ENCODE data around the gene KRT222.

Gene KRT222

DNA sequence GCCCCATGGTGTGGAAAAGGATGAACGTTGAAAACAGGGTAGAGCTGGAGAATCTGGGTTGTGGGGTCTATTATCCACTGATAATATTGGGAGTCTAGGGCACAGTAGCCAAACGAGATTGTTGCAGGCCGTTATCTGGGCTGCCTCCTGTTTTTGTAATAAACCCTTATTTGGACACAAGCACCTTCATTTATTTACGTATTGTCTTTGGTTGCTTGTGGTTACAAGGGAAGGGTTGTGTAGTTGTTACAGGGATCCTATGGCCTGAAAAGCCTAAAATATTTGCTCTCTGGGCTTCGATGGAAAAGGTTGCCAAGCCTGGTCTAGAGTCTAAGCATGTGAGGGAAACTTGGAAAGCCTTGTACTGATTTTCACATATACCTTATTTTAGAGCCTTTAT is 13.0 kb downstream of the KRT222 start:
- no peak for DNase-seq (ENCODE audit: low read depth)

GRCh38 chr17:40648384-40648968 is 16.5 kb downstream of the KRT222 start:
- no peak for DNase-seq (ENCODE audit: low read depth)

DNA sequence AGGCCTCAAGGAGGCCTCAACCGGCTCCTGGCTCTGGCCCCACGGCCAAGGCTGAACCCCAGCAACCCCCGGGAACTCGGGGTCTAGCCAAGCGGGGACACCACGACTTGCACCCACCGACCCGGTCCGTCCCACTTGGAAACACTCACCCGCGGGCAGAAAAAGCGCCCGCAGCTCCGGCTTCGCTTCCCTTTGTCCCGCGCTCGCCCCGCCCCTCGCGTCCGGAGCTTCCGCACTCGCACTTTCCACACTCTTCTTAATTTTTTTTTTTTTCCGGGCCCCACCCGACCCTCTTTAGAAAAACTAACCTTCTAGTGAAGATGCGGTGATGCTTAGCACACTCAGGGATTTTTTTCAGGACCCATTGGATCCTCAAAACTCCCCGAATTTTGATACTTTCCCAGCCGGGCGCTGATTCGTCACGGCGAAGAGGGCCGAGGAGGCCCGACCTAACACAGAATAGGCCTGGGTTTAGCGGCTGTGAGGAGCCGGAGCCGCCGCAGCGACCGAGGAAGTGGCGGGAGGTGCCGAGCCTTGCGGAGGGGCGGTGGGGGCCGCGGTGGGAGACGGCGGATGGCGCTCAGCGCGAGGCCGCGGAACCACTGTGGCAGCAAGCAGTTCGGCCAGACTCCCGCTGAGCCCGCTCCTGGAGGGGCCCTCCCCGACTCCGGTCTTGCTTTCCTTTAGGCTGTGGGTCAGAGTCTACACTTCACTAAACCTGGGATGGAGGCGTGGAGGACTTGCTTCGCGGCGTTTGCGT is 17.2 kb downstream of the KRT222 start, which contains the start of gene SMARCE1:
TSS of gene SMARCE1 (minus strand) at position 195 of the 760 bp plus-strand sequence. CDS start 2,016 bp downstream, outside the sequence.
- peak; percentile 49 for DNase-seq (ENCODE audit: low read depth)

GRCh38 chr17:40646791-40647623 is 18.0 kb downstream of the KRT222 start:
- DNase-seq (ENCODE audit: low read depth): peak; percentile 35

DNA sequence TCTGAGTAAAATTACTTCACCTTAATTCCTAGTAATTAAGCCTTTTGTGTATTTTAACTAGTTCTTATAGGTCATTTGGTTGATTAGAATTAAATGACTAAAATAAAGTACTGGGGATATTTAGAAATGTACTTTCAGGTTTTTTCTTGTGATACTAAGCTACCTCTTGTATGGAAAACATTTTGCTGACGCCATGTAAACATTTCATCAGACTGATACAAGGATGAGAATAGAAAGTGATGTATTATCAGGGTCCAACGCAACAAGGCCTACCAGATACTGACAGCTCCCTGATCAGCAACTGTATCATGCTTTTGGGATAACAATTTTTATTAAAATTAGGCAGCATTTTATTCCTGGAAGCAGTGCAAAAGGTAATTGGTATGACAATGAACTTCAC is 19.0 kb downstream of the KRT222 start:
- no peak for DNase-seq (ENCODE audit: low read depth)

- no peak for DNase-seq (ENCODE audit: low read depth)
Measured at GRCh38 chr17:40645291-40645690, 19.7 kb downstream of the KRT222 start.

- DNase-seq (ENCODE audit: low read depth): no peak
Measured at GRCh38 chr17:40637931-40638330, 27.0 kb downstream of the KRT222 start.

DNA sequence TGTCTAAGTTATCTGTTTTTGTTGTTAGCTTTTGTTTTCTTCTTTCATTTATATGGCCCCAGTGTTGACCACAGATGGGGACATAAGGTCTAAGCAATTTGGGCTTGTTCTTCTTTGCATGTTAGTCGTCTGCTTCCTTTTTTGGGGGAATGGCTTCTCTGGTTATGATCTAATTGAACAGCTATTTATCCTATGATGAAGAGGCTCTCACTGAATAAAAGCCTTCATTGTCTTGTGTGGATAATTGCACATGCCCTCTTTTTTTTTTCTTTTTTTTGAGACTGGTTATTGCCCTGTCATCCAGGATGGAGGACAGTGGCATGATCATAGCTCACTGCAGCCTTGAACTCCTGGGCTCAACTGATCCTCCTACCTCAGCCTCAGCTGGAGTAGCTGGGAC is 31.1 kb downstream of the KRT222 start:
- DNase-seq (ENCODE audit: low read depth): no peak

DNA sequence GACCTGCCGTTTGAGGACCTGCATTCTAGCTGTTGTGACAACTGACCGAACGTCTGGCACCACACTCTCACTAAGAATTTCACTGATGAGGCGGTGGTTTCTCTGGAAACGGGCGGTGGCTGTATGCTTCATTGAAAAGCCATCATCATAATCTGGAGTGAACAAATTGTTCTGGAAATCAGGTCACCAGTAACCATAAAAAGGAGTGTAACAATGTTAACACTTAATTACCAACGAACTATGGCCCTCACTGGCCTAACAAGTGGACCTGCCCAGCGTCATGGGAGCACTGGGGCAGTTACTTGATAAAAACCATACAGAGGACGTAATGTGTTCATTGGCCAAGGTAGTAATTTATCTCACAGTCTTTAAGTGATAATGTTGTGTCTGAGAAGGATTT is 32.8 kb downstream of the KRT222 start:
- no peak for DNase-seq (ENCODE audit: low read depth)

- DNase-seq (ENCODE audit: low read depth): no peak
Measured at GRCh38 chr17:40629842-40630241, 35.1 kb downstream of the KRT222 start.

- DNase-seq (ENCODE audit: low read depth): no peak
Measured at GRCh38 chr17:40625311-40625710, 39.7 kb downstream of the KRT222 start.

DNA sequence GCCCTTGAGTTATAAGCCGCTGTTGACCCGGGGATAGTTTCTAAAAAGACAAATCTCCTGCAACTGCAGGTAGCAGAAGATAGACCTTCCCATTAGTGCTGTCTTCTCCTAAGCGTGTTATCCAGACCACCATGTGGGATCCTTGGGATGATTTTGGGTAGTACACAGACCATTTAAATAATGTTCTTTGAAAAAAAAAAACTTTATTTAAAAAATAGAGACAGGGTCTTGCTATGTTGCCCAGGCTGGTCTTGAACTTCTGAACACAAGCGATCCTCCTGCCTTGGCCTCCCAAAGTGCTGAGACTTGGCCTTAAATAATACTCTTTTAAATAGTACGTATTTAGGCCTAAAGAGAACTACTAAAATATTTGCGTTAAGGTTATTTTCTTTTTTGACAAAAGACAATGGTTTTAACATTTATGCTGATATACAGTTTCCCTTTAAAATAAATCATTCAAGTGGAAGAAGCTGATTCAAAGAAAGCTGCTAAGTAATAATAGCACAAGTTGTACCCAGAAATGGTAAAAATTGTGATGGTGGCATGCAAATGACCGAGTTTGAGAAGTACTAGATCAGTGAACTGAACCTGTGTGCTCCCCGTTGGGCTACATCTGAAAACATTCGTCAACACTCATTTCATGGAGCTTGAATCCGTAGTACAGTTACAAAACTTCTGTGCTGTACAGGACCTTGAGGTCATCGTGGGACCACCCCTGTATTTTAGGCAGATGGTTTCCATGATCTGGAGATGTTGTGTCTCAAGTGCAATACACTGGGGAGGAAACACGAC is 41.4 kb downstream of the KRT222 start:
- no peak for DNase-seq (ENCODE audit: low read depth)

GRCh38 chr17:40622509-40622928 is 42.5 kb downstream of the KRT222 start:
- DNase-seq (ENCODE audit: low read depth): no peak

DNA sequence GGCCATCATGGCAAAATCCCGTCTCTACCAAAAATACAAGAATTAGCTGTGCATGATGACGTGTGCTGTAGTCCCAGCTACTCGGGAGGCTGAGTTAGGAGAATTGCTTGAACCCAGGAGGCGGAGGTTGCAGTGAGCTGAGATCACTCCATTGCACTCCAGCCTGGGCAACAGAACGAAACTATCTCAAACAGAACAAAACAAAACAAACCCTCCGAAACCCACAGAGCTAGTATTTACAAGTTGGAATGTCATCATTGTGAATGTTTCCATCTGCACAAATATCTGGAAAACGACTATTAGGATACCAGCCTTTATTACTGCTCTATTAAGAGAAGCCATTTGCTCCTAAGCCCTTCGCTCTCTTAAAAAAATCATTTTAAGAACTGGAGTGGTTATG is 43.4 kb downstream of the KRT222 start:
- peak; percentile 10 for DNase-seq (ENCODE audit: low read depth)

DNA sequence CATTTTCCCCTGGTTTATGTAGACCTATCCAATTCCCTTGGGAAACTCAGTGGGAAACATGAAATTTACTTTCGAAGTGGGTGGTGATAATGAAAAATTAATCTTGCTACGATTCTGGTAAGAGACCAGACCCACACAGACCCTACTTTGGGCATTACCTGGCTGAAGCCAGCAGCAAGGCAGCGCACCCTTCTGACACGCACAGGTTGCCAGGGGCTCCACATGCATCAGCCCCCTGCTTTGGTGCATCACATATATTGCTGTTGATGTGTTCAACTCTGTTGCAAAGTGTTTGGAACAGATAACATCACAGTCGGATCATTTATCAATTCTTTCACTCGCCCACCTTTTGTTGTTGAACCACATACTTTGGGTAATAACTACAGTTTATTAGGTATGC is 44.0 kb downstream of the KRT222 start:
- DNase-seq (ENCODE audit: low read depth): no peak

DNA sequence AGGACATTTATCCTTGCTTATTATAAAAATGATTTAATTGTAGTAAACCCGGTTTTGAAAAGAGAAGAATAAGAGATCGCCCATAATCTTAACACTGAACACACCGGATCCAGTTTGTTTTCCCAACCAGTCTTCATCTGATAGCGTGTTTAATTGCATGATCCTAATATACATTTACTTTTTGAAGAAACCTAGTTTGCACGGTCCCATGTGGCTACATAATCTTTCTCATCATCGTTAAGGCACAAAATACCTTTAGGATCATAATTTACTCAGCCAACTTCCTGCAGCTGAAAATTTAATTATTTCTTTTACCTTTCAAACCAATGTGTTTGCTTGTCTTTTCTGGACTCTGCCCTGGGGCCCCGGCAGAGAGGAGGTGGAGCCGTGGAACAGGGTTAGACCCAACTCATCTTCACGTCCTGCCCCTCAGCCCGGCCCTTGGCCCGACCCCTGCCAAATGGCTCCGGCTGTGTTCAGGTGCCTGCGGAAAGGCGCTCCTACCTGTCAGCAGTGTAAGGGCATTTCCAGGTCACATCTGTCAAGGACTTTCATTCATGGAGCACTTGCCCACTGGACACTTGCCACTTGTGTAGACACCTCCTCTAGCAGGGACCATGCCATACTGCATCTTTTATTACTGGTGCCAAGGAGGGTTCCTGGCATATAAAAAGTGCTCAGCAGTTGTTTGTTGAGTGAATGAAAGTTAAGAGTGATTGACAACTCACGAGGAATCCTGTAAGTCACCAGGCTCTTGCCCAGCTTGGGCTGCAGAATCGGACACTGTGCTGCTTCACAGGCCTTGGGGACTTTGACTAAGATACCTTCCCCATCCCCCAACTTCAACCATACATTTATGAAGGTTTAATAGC is 46.0 kb downstream of the KRT222 start:
- no peak for DNase-seq (ENCODE audit: low read depth)

- DNase-seq (ENCODE audit: low read depth): no peak
Measured at GRCh38 chr17:40617678-40618240, 47.2 kb downstream of the KRT222 start.

DNA sequence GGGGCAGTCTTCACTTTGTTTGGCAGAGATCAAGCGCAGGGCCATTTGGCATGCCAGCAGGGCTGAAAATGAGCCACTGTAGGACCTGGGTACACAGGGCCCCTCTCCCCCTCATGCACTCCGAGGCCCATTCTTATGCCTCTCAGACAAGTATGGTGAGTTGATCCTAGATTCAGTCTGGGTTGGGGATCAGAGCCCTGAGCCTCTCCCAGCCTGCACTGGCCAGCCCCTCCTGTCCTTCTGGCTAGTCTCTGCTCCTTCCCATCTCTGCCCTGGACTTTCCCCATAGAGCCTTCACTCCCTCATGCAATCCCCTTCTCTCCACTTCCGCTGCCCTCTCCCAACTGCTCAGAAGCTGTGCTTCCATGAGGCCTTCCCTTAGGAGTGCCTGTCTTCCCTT is 48.4 kb downstream of the KRT222 start:
- no peak for DNase-seq (ENCODE audit: low read depth)

DNA sequence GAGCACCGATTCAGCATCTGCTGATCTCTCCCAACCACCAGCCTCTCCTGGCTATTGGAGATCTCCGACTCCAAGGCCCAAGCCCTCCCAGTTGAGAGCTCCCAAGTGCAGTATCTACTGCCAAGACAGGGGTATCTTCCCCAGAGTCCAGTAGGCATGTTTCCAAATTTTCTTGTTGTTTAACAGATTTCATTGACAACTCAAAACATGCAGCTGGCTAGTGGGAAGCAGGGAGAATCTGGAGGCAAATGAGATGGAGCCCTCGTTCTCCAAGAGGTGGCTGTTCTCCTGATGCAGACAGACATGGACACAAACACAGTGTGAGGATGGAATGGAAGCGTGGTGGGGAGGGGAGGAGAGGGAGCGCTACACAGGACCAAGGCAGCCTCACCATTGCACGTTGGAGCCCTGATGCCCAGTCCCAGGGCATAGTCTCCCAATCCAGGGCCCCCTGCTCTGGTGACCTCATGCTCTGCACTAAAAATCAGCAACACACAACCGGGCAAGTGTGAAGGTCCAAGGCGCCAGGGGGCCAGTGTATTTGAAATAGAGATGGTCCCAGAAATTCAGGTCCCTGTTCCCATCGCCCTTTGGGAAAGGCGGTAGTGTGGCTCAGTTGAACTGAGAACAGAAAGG is 49.0 kb downstream of the KRT222 start:
- no peak for DNase-seq (ENCODE audit: low read depth)
